Activated T-cell treated with anti-CD3 and anti-CD28 coated beads, Interleukin-2, amount 50 U/mL, for 72 hours (primary cell): Measurements from ENCODE around the gene PDE1C. TPM values are rescaled to one million over a fixed set of nuclear protein-coding genes. Genes with fewer than 3 reads are reported as not detected.

Experiments used
- ATAC-seq, 2 donors: fragments of 150-1000 bp; cut with Tn5 transposase; replicated peaks in 1 of 2; 2 replicates each; pipeline ENCODE4 v1.10.0; 2021; ENCODE audit warnings: moderate library complexity in 2 of 2, mild to moderate bottlenecking in 1 of 2
- DNase-seq, 2 donors: peaks; one replicate each; pipeline ENCODE4 v3.0.0; 2021 to 2022; ENCODE audit warnings: mixed read lengths in 1 of 2
- H3K27ac Mint-ChIP-seq: one replicate; pipeline ENCODE4 v1.8.0; 2022; ENCODE audit warnings: mild to moderate bottlenecking, moderate library complexity, mixed read lengths
- H3K27me3 Mint-ChIP-seq: one replicate; pipeline ENCODE4 v1.8.0; 2022; ENCODE audit warnings: low read depth, mixed read lengths
- H3K36me3 Mint-ChIP-seq, 2 donors: one replicate each; pipeline ENCODE4 v1.8.0; 2022; ENCODE audit warnings: mixed read lengths in 2 of 2, mild to moderate bottlenecking in 1 of 2; ENCODE audit not compliant: insufficient read depth in 2 of 2
- H3K4me1 Mint-ChIP-seq: one replicate; pipeline ENCODE4 v1.8.0; 2022; ENCODE audit warnings: low read depth, mixed read lengths
- H3K4me3 Mint-ChIP-seq, 2 donors: one replicate each; pipeline ENCODE4 v1.8.0; 2022; ENCODE audit warnings: mild to moderate bottlenecking in 2 of 2, mixed read lengths in 2 of 2, moderate library complexity in 2 of 2
- H3K9me3 Mint-ChIP-seq, 2 donors: one replicate each; pipeline ENCODE4 v1.8.0; 2022; ENCODE audit warnings: mixed read lengths in 2 of 2
- total RNA-seq, 2 donors: library from RNA; stranded (reverse); gene quantifications; one replicate each; pipeline ENCODE4 v1.2.3, GENCODE V29; 2022

Gene PDE1C
- total RNA-seq, 2 donors from 2014 or later: not detected

DNA sequence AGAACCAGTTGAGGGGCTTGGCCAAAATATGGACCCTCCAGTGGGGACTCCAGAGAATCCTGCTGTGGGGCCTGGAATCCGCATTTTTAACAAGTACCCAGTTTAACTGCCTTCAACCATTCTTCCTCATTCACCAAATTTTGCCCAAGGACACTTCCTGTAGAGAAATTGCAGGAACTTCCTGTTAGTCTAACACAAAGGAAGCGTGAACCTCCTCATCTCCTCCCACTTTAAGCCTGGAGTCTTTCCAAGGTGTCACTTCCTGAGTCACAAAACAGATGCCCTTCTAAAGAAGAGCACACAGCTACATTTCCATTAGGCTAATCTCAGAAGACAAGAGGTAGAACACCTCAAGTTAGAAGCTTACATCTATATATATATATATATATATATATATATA, 194.8 kb downstream of the PDE1C start:
- H3K4me1 Mint-ChIP-seq: no peaks in the 10 kb centered on the region
- no peaks in the 10 kb centered on the region for H3K36me3 Mint-ChIP-seq
- DNase-seq: no peak
- no peak overlapping the region for H3K4me3 Mint-ChIP-seq
- H3K9me3 Mint-ChIP-seq: peaks cover 4 to 7% of the 10 kb centered on the region in 2 donors
- no peaks in the 10 kb centered on the region for H3K27me3 Mint-ChIP-seq
- no peak for ATAC-seq
- no peak overlapping the region for H3K27ac Mint-ChIP-seq

DNA sequence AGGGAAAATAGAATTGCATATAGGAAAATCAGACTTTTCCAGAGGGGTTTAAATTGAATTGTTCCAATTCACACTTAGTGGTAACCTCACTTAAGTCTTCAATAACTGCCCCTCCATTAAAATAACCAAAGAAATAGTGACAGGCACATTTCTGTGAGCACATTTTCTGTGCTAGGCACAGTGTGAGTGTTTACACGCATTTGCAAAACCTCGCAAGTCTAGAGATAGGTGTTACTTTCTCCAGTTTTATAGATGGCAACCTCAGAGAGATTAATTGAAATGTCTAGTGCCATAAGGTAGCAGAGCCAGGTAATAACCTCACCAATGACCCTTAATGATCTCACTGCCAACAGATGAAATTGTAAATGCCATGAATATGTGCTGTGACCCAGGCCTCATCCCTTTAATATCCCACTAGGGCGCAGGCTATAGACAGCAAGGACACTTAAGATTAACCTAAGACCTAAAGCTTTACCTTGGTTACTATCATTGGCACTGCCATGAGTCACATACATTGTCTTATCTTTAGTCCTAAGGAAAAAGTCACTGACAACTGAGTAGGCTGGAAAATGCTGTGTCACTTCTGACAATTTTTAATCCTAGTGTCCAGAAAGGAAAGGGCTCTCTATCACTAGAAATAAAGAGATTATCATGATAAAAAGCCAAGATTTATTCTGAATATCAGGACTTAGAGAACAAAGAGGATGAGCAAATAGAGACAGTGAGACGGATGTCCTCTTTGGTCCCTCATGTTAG, 195.4 kb downstream of the PDE1C start:
- ATAC-seq (no peak), DNase-seq (no peak)
- Mint-ChIP-seq H3K27me3 (no peaks in the 10 kb centered on the region), H3K36me3 (no peaks in the 10 kb centered on the region), H3K4me1 (no peaks in the 10 kb centered on the region), H3K27ac (no peak overlapping the region), H3K4me3 (no peak overlapping the region), H3K9me3 (peaks cover 4 to 7% of the 10 kb centered on the region in 2 donors)

GRCh38 chr7:31873816-31874597, 196.2 kb downstream of the PDE1C start:
- peaks cover 4 to 9% of the 10 kb centered on the region in 2 donors for H3K9me3 Mint-ChIP-seq
- no peak overlapping the region for H3K4me3 Mint-ChIP-seq
- no peak overlapping the region for H3K27ac Mint-ChIP-seq
- no peak for DNase-seq
- H3K27me3 Mint-ChIP-seq: no peaks in the 10 kb centered on the region
- no peaks in the 10 kb centered on the region for H3K4me1 Mint-ChIP-seq
- H3K36me3 Mint-ChIP-seq: no peaks in the 10 kb centered on the region
- ATAC-seq: no peak

GRCh38 chr7:31872545-31873370, 197.4 kb downstream of the PDE1C start:
- no peak for DNase-seq
- Mint-ChIP-seq H3K9me3 (peaks cover 8 to 12% of the 10 kb centered on the region in 2 donors), H3K27me3 (no peaks in the 10 kb centered on the region), H3K4me3 (no peak overlapping the region), H3K36me3 (no peaks in the 10 kb centered on the region), H3K27ac (no peak overlapping the region), H3K4me1 (no peaks in the 10 kb centered on the region)
- ATAC-seq: no peak

GRCh38 chr7:31864646-31865045, 205.6 kb downstream of the PDE1C start:
- ATAC-seq: no peak
- no peak for DNase-seq
- Mint-ChIP-seq H3K36me3 (no peaks in the 10 kb centered on the region), H3K27me3 (no peaks in the 10 kb centered on the region), H3K4me1 (no peaks in the 10 kb centered on the region), H3K27ac (no peak overlapping the region), H3K9me3 (peaks cover 8 to 12% of the 10 kb centered on the region in 2 donors), H3K4me3 (no peak overlapping the region)

DNA sequence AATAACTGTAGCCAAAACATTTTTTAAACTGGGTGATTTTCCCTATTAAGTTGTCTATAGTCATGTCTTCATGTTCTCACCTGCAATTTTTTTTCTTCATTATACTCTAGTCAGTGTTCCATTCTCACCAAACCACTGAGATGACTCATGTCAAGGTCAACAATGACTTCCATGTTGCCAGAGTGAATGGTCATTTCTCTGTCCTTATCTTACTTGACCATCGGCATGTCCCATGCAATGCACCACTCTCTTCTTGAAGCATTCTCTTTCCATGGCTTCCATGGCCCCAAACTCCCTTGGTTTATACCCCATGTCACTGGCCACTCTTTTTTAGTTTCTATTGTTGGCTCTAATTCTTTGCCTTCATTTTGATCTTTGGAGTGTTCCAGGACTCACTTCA, 209.3 kb downstream of the PDE1C start:
- Mint-ChIP-seq H3K27me3 (no peaks in the 10 kb centered on the region), H3K36me3 (no peaks in the 10 kb centered on the region), H3K4me3 (no peak overlapping the region), H3K27ac (no peak overlapping the region), H3K4me1 (no peaks in the 10 kb centered on the region), H3K9me3 (peaks cover 3 to 6% of the 10 kb centered on the region in 2 donors)
- no peak for DNase-seq
- ATAC-seq: no peak

DNA sequence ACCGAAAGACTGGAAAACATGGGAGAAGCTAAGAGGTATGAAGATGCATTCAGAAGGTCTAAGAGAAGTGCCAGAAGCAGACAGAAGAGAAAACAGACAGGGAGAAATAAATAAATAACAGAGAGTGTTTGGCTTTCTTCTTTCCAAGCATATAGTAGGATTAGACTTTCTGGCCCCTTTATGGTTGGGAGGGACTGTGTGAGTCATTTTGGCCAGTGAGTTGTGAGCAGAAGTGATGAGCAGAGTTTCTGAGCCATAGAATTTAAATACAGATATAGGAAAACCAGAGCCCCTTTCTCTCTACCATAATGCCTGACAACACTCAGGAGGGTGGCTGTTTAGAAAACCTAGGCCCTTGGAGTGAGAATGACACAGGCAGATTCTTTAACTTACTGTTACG, 212.2 kb downstream of the PDE1C start:
- Mint-ChIP-seq H3K27ac (no peak overlapping the region), H3K27me3 (no peaks in the 10 kb centered on the region), H3K9me3 (peaks cover 5 to 6% of the 10 kb centered on the region in 2 donors), H3K36me3 (no peaks in the 10 kb centered on the region), H3K4me3 (no peak overlapping the region), H3K4me1 (no peaks in the 10 kb centered on the region)
- no peak for DNase-seq
- ATAC-seq: no peak

GRCh38 chr7:31857172-31857571, 213.0 kb downstream of the PDE1C start:
- Mint-ChIP-seq H3K27me3 (no peaks in the 10 kb centered on the region), H3K27ac (no peak overlapping the region), H3K4me3 (no peak overlapping the region), H3K9me3 (peaks cover 5 to 6% of the 10 kb centered on the region in 2 donors), H3K36me3 (no peaks in the 10 kb centered on the region), H3K4me1 (no peaks in the 10 kb centered on the region)
- ATAC-seq (no peak), DNase-seq (no peak)

- Mint-ChIP-seq H3K27me3 (no peaks in the 10 kb centered on the region), H3K4me1 (no peaks in the 10 kb centered on the region), H3K9me3 (peaks cover 3 to 5% of the 10 kb centered on the region in 2 donors), H3K4me3 (no peak overlapping the region), H3K27ac (no peak overlapping the region), H3K36me3 (no peaks in the 10 kb centered on the region)
- DNase-seq: no peak
- ATAC-seq: no peak
Observed at GRCh38 chr7:31856337-31856736, 213.9 kb downstream of the PDE1C start.

DNA sequence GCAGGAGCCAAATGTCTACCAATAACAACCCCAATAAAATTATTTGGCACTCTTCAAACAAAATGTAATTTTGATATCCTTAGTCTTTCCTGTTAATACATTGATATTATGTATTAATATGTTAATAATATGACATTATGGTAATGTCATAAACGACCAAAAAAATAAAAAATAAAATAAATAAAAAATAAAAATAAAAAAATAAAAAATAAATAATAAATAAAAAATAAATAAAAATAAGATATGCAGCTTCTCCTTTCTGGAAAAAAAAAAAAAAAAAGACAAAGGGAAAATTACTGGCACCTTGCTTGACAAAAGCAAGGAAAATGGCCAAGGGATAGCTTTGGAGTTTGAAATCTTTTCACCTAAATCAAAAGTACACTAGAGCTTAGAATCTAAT, 214.7 kb downstream of the PDE1C start:
- ATAC-seq: no peak

DNA sequence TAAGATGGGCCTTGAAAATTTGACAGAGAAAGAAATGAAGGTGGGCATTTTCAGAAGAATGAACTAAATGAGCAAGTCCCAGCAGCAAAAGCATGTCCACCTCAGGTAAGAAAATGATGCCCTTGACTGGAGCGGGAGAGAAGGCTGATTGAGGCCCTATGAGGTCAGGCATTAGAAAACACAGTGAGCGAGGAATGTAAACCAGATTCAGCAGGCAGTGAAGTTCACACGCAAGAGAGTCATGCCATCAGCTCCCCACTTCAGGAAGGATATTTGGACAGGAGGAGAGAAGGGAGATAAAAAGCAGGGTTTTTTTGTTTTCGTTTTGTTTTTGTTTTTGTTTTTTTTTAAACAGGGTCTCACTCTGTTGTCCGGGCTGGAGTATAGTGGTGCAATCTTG, 216.8 kb downstream of the PDE1C start:
- Mint-ChIP-seq H3K4me1 (no peaks in the 10 kb centered on the region), H3K27me3 (no peaks in the 10 kb centered on the region), H3K4me3 (no peak overlapping the region), H3K9me3 (peaks cover 4 to 6% of the 10 kb centered on the region in 2 donors), H3K36me3 (no peaks in the 10 kb centered on the region), H3K27ac (no peak overlapping the region)
- DNase-seq (no peak), ATAC-seq (no peak)

More for the DNA sequence above, 214.7 kb downstream of the PDE1C start:
- Mint-ChIP-seq H3K4me1 (no peaks in the 10 kb centered on the region), H3K27ac (no peak overlapping the region), H3K27me3 (no peaks in the 10 kb centered on the region), H3K4me3 (no peak overlapping the region), H3K36me3 (no peaks in the 10 kb centered on the region), H3K9me3 (peaks cover 4 to 5% of the 10 kb centered on the region in 2 donors)
- no peak for DNase-seq

DNA sequence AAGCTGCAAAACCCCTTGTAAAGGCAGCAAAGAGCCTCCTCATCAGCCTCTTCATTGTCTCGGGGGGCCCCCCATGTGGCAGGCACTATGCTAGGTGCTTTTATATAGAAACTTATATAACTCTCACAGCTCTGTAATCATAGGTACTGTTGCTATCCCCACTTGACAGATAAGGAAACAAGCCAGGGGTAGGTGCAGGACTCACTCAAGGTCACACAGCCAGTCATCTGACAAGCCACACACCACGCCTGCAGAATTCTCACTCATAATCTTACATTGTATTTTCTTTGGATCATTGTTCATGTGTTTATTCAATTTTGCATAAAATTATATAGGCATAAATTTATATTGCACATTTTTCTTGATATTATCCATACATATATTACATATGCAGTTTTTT, 217.7 kb downstream of the PDE1C start:
- Mint-ChIP-seq H3K4me3 (no peak overlapping the region), H3K36me3 (no peaks in the 10 kb centered on the region), H3K4me1 (no peaks in the 10 kb centered on the region), H3K27me3 (no peaks in the 10 kb centered on the region), H3K27ac (no peak overlapping the region), H3K9me3 (peaks cover 4 to 6% of the 10 kb centered on the region in 2 donors)
- DNase-seq (no peak), ATAC-seq (no peak)

GRCh38 chr7:31851119-31851518, 219.1 kb downstream of the PDE1C start:
- peaks cover 2 to 4% of the 10 kb centered on the region in 2 donors for H3K9me3 Mint-ChIP-seq
- no peak overlapping the region for H3K27ac Mint-ChIP-seq
- ATAC-seq: no peak
- no peaks in the 10 kb centered on the region for H3K27me3 Mint-ChIP-seq
- no peak for DNase-seq
- no peak overlapping the region for H3K4me3 Mint-ChIP-seq
- H3K36me3 Mint-ChIP-seq: no peaks in the 10 kb centered on the region
- no peaks in the 10 kb centered on the region for H3K4me1 Mint-ChIP-seq
